ENCODE measurements around the gene PWWP2A. TPM values are rescaled to one million over a fixed set of nuclear protein-coding genes. Genes with fewer than 3 reads are reported as not detected.

Gene PWWP2A
- total and polyA plus RNA-seq, 10 of the 15 experiments (the other 5 are each of a cell fraction or from before 2014, with no cell fraction given): 5.7 to 26.1 (median 17.7) TPM

GRCh38 chr5:160129841-160130240 is 10.6 kb upstream of the PWWP2A start (continued):
- TF ChIP-seq REST (IDR thresholded peaks at IDR 0.05; ENCODE audit: low read depth, low read length) (no peak), PML (IDR thresholded peaks at IDR 0.05; ENCODE audit: low read length) (no peak), SIX5 (IDR thresholded peaks at IDR 0.05; ENCODE audit: low read depth, low read length, severe bottlenecking) (no peak), SPI1 (IDR thresholded peaks at IDR 0.05; ENCODE audit: borderline replicate concordance, insufficient read depth, low read depth, low read length) (no peak), ATF2 (IDR thresholded peaks at IDR 0.05; ENCODE audit: low read length) (no peak), IKZF1 (conservative IDR thresholded peaks at IDR 0.05) (no peak), SIN3A (IDR thresholded peaks at IDR 0.05; ENCODE audit: low read depth, low read length) (no peak), MYC (IDR thresholded peaks at IDR 0.05; ENCODE audit: insufficient read depth, insufficient read length, insufficient replicate concordance, low read length, severe bottlenecking) (no peak)

- Histone ChIP-seq H3K27me3 (replicated peaks in 1 of 2; ENCODE audit: control insufficient read depth in 2 of 2, insufficient read depth in 2 of 2, low read length in 1 of 2) (no peaks in the 10 kb centered on the region), H3K36me3 (ENCODE audit: control insufficient read depth in 2 of 2, insufficient read depth in 2 of 2, low read length in 1 of 2) (no peaks in the 10 kb centered on the region), H3K4me3 (no peak overlapping the region), H3K27ac (ENCODE audit: control insufficient read depth, insufficient read depth) (no peak overlapping the region), H3K9me3 (replicated peaks; ENCODE audit: control insufficient read depth, insufficient read depth, low read length) (no peaks in the 10 kb centered on the region; the same call in 2 of the 3 replicates), H4K20me1 (ENCODE audit: control insufficient read depth, insufficient read depth) (no peaks in the 10 kb centered on the region), H3K9ac (ENCODE audit: control insufficient read depth, insufficient read depth, low read length) (no peak overlapping the region), H3K4me1 (ENCODE audit: control insufficient read depth, insufficient read depth, low read length) (no peaks in the 10 kb centered on the region), H2AFZ (ENCODE audit: control insufficient read depth, low read depth, low read length) (no peak overlapping the region), H3K79me2 (ENCODE audit: control insufficient read depth, insufficient read depth, low read length) (no peaks in the 10 kb centered on the region), H3K4me2 (ENCODE audit: control insufficient read depth, insufficient read depth) (no peak overlapping the region)
- no TSS peak for BruUV-seq (replicated peaks)
- DNase-seq (ENCODE audit: low read depth, low spot score) (no peak), ATAC-seq (no peak), FAIRE-seq (no peak)
- ChIA-PET CTCF (no interaction called here), SMC1A (ENCODE audit: uncharacterized antibody, unreplicated experiment) (no interaction called here), POLR2A (no interaction called here), RAD21 (ENCODE audit: unreplicated experiment) (no interaction called here)
- in situ Hi-C loops (cut with MboI): no loop called here
- intact Hi-C loops (cut with micrococcal nuclease; ENCODE audit: unreplicated experiment): no loop called here
- TF ChIP-seq CBFB (IDR thresholded peaks at IDR 0.05; ENCODE audit: low read depth): no peak
- no peak for TF ChIP-seq E2F4 (IDR thresholded peaks at IDR 0.05; ENCODE audit: low read depth, low read length)
- WGBS (ENCODE audit: insufficient coverage, insufficient replicate concordance, low lambda C conversion rate, missing lambda C conversion rate): 63% methylated on average over 7 of the region's 7 CpGs
Observed at GRCh38 chr5:160128632-160129031, 9.4 kb upstream of the PWWP2A start.

Measured in GM12878 (cell line).